GM18511 (cell line): ENCODE data around the gene GABBR2.
"Not testable (repeated sequence)": the region's sequence is repeated elsewhere in the genome, so short reads cannot be mapped to it uniquely, and the experiment has no call there.

Source experiments
- ATAC-seq: cut with Tn5 transposase; IDR thresholded peaks from one replicate; pipeline ENCODE4 v1.9.1; 2021; ENCODE audit warnings: mild to moderate bottlenecking, moderate library complexity; ENCODE audit not compliant: unreplicated experiment

The GABBR2 gene

GRCh38 chr9:98491828-98492227, 216.9 kb downstream of the GABBR2 start:
- ATAC-seq = no peak

GRCh38 chr9:98491231-98491651, 217.5 kb downstream of the GABBR2 start:
- no peak for ATAC-seq

- no peak for ATAC-seq
Observed at GRCh38 chr9:98488571-98489312, 220.0 kb downstream of the GABBR2 start.

GRCh38 chr9:98485706-98486105, 223.0 kb downstream of the GABBR2 start:
- ATAC-seq = no peak

- ATAC-seq = no peak
Observed at GRCh38 chr9:98484162-98484561, 224.6 kb downstream of the GABBR2 start.

DNA sequence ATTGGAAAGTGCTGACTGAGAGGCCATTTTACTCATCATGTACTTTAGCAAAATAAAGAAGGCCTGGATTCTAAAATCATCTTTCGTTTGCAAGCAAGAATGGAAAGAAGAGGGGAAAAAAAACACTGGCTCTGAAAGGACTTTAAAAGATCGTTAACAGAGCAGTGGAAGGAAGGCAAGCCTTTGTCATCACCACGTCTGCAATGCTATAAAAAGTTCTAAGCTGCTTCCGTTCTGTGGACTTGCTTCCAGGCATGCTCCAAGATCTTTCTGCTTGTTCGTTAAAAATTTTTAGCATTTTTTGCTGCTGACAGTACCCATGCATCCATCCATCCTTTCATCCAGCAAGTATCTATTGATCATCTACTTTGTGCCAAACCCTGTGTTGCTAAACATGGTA, 226.5 kb downstream of the GABBR2 start:
- no peak for ATAC-seq

DNA sequence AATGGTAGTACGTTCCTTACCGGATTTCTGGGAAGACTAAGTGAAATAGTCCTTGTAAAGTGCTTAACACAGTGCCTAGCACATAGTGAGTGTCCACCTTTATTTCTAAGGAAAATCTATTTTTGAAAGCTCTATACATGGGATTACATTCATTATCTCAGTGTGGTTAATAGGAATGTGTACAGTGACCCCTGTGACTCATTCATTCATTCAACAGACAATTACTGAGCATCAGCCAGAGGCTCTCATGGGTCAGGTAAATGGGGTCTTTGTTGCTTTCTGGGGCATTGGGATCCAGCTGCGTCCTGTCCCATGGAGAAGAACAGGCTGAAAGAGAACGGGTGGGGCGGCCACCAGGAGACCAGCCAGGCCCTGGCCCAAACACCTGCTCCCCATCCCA, 227.1 kb downstream of the GABBR2 start:
- no peak for ATAC-seq

- no peak for ATAC-seq
Observed at GRCh38 chr9:98479967-98480847, 228.5 kb downstream of the GABBR2 start.

DNA sequence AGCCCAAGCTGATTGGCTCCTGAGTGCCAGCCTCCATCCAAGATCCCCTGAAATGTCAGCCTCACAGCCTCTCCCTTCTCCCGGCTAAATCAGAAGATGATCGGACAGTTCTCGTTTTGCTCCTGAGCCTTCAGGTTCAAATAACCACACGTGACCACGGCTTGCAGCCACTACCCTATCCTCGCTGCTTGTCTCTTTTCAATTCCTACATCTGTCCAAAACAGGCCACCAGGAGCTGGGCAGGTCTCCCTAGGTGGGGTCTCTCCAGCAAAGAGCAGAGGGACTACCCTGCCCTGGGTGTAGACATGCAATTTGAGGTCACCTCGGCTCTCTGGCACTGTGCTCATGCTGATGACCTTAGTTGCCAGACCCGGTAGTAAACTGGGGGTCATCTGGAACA, 229.3 kb downstream of the GABBR2 start:
- no peak for ATAC-seq

DNA sequence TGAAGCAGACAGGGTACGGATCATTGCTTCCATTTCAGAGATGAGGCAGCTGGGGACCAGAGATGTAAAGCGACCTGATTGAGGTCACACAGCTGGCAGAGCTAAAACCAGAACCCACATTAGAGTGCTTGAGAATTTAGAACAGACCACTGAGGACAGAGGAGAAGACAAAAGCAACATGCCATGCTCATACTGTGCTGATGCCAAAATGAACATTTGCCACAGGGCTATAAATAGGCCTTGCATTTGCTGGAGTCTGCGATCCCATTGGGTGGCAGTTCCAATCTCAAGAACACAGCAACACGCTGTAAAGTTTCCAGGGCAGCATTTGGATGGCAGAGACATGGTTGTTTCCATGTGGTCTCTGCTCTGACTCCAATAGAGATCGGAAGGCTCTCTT, 230.9 kb downstream of the GABBR2 start:
- ATAC-seq = no peak

DNA sequence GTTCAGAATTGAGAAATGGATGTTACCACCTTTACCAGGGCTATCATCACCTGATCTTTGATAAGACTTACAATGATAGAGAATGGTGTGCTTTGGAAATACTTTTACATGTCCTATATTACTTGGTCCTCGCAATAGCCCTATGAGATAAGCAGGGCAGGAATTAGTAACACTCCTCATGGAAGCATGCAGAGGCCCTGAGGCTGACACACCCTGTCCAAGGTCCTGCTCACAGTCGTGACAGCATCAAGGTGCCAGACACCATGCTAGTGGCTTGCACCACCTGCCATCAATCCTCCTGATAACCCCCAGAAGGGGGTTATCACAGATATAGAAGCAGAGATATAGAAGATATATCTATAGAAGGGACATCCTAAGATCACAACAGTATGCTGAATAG, 236.5 kb downstream of the GABBR2 start:
- ATAC-seq = no peak

- no peak for ATAC-seq
Observed at GRCh38 chr9:98471185-98471584, 237.6 kb downstream of the GABBR2 start.

GRCh38 chr9:98468567-98469239, 240.0 kb downstream of the GABBR2 start:
- no peak for ATAC-seq

GRCh38 chr9:98465799-98466198, 242.9 kb downstream of the GABBR2 start:
- no peak for ATAC-seq

GRCh38 chr9:98464156-98464690, 244.5 kb downstream of the GABBR2 start:
- ATAC-seq = not testable (repeated sequence)

DNA sequence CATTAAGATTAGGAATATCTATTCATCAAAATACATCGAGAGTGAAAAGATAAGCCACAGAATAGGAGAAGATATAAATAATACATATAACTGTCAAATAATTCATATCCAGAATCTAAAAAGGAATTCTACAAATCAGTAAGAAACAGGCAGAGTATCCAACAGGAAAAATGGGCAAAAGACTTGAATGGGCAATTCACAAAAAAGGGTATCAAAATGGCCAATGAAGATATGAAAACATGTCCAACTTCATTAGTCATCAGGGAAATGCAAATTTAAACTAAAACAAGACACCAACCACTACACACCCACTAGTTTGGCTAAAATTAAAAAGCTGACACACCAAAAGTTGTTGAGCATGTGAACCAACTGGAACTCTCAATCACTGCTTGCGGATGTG, 246.4 kb downstream of the GABBR2 start:
- ATAC-seq = no peak

DNA sequence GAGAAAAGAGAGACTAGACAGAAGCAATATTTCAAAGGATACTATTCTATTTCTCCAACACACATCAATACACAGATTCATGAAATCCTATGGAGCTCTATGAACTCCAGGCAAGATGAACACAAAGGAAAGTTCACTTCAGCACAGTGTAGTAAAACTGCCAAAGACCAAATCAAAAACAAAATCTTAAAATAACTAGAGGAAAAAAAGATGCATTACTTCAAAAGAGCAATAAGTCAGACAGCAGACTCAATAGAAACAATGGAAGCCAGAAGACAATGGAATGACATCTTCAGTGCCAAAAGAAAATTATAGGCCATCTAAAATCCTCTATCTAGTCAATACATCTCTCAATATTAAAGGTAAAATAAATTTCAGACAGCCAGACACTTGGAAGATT, 248.0 kb downstream of the GABBR2 start:
- no peak for ATAC-seq

GRCh38 chr9:98457726-98458370, 250.9 kb downstream of the GABBR2 start:
- no peak for ATAC-seq

- ATAC-seq = no peak
Observed at GRCh38 chr9:98456156-98456613, 252.6 kb downstream of the GABBR2 start.

DNA sequence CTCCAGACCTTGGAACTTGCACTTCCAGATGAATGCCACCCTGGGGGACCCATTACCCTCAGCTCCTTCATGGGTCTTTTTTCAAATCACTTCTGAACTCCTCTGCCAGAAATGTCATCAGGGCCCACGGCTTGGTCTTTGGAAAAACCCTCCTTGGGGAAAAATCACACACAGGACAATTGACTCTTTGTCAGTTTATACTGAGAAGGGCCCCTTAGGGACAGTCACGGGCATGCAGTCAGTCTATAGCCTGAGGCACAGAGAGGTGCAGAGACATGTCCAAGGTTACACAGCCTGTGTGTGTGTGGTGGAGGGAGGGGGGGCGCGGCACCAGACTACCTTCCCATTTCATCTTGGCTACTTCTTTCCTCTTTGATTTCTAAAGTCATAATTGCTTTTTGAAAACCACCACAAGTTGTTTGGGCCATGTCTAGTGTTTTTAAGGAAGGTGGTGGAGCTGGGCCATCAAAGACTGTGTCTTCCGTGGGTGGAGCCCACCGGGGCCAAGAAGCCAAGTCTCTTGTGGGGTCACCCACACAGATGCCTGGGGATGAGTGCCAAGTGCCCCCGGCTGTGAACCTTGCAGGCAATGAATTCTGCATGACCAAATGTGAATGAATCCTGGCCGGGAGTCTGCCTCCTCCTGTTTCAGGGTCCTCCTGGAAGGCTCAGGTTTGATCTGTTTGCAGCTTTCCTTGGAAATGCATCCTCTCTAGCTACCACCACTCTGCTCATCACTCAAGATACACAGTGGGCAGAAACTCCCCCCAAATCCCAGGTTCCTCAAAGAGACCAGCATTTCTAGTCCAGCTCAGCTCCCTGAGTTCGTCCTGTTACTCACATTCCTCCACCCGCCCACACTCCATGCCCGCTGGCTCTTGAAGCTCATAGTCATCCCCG, 253.2 kb downstream of the GABBR2 start:
- ATAC-seq = no peak
